Measurements from ENCODE around the gene TDRD9. TPM values are rescaled to one million over a fixed set of nuclear protein-coding genes. Genes with fewer than 3 reads are reported as not detected.

The TDRD9 gene
- total and polyA plus RNA-seq, 2 of the 4 experiments (the other 2 are of a cell fraction), result 0.07 to 0.18 TPM

DNA sequence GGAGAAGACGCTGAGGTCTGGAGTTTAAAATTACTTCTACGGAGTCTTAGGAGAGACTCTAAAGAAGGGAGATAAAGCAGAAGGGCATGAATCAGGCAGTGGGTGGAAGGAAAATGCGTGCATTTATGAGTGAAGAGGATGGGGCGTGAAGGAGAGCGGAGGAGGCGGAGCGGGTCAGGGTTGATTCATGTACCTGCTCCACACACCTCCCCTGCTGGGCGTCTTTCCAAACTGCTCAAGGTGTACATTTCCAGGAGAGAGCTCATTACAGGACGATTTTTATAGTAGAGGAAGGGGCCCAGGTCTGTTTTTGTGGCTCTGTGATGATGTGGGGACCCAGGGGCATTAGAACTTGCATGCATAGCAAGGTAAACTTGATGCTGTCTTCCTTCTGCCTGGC lies 92.2 kb downstream of the TDRD9 start:
- H3K4me1 ChIP-seq (ENCODE audit: control insufficient read depth, insufficient read depth, low read length), result no peaks in the 10 kb centered on the region
- no peak overlapping the region for H2AK9ac ChIP-seq (replicated peaks; ENCODE audit: low read depth, low read length, poor library complexity)
- no peak overlapping the region for H2BK5ac ChIP-seq (ENCODE audit: low read depth, low read length, poor library complexity, severe bottlenecking)
- no TSS peak for BruUV-seq (replicated peaks)
- no peak overlapping the region for H3K9ac ChIP-seq (ENCODE audit: low read depth, low read length)
- H2AK5ac ChIP-seq (ENCODE audit: low read depth, low read length), result no peak overlapping the region
- H3K79me1 ChIP-seq (ENCODE audit: low read depth in 1 of 2, low read length in 2 of 2), result no peaks in the 10 kb centered on the region
- no peaks in the 10 kb centered on the region for H3K36me3 ChIP-seq (ENCODE audit: control insufficient read depth, insufficient read depth, low read length)
- CTCF ChIA-PET, result no interaction called here
- no peak overlapping the region for H3K4me2 ChIP-seq (ENCODE audit: low read depth, low read length)
- no peak overlapping the region for H3K18ac ChIP-seq (ENCODE audit: low read depth, low read length)
- dilution Hi-C loops (cut with HindIII; ENCODE audit: low sequenced_read_pairs, unreplicated experiment), result no loop called here
- H3K27ac ChIP-seq (ENCODE audit: insufficient read depth, low read length), result no peak overlapping the region
- no peak overlapping the region for H3K14ac ChIP-seq (replicated peaks; ENCODE audit: low read depth, low read length)
- DNase-seq (no peak), ATAC-seq (ENCODE audit: low read depth) (no peak)
- no peak overlapping the region for H3K4ac ChIP-seq (ENCODE audit: low read depth, low read length)
- no peak overlapping the region for H2BK15ac ChIP-seq (ENCODE audit: low read depth, low read length)
- no peak overlapping the region for H2BK20ac ChIP-seq (ENCODE audit: low read depth, low read length)
- H4K8ac ChIP-seq (ENCODE audit: low read depth in 2 of 2, low read length in 2 of 2), result no peak overlapping the region
- in situ Hi-C loops (cut with MboI; ENCODE audit: low sequenced_read_pairs), result no loop called here
- H3K27me3 ChIP-seq (ENCODE audit: control insufficient read depth, insufficient read depth, low read length), result peaks cover 2% of the 10 kb centered on the region
- POLR2A ChIA-PET (ENCODE audit: unreplicated experiment), result interaction anchor here (0.8 kb wide), 1 partner anchor 11 kb away, joined by 4 read pairs; no protein-coding TSS in a partner anchor
- no peak overlapping the region for H3K56ac ChIP-seq (ENCODE audit: extremely low read depth, insufficient read depth, low read length)
- H3K4me3 ChIP-seq (ENCODE audit: insufficient read depth, low read depth, low read length), result no peak overlapping the region
- H2AFZ ChIP-seq (replicated peaks; ENCODE audit: low read length, poor library complexity), result no peak overlapping the region
- no peaks in the 10 kb centered on the region for H4K20me1 ChIP-seq (ENCODE audit: insufficient read depth, low read length)
- H3K9me3 ChIP-seq (ENCODE audit: control insufficient read depth, insufficient read depth, low read length), result no peaks in the 10 kb centered on the region
- intact Hi-C loops (cut with micrococcal nuclease), result no loop called here
- H2BK120ac ChIP-seq (ENCODE audit: low read depth, low read length), result no peak overlapping the region
- H3K9me1 ChIP-seq (ENCODE audit: insufficient read depth, low read length), result no peaks in the 10 kb centered on the region
- H4K5ac ChIP-seq (ENCODE audit: low read depth, low read length), result no peak overlapping the region
- TF ChIP-seq FOS (IDR thresholded peaks at IDR 0.05; ENCODE audit: low read depth, low read length) (no peak), RFX5 (IDR thresholded peaks at IDR 0.05; ENCODE audit: low read depth, low read length) (no peak), RAD21 (IDR thresholded peaks at IDR 0.05; ENCODE audit: low read length) (no peak), MAFK (IDR thresholded peaks at IDR 0.05; ENCODE audit: low read depth, low read length) (no peak)
- no peak overlapping the region for H3K23ac ChIP-seq (ENCODE audit: low read depth, low read length)
- WGBS, 2 experiments (ENCODE audit: extremely low coverage in 2 of 2, insufficient read length in 1 of 2), result 92 to 100% methylated on average over 2 of the region's 9 CpGs
- no peak overlapping the region for H4K91ac ChIP-seq (ENCODE audit: insufficient read depth, low read depth, low read length)

All from IMR-90 (cell line).